GM19395 (cell line): Measurements from ENCODE around the gene MCOLN1.

Source experiments
- ATAC-seq: cut with Tn5 transposase; IDR thresholded peaks from one replicate; pipeline ENCODE4 v1.9.1; 2021; ENCODE audit warnings: mild to moderate bottlenecking, moderate library complexity; ENCODE audit not compliant: unreplicated experiment

MCOLN1 gene

GRCh38 chr19:7540761-7541474, 18.5 kb downstream of the MCOLN1 start:
- ATAC-seq: no peak

GRCh38 chr19:7541475-7541824, 19.0 kb downstream of the MCOLN1 start:
- no peak for ATAC-seq

- no peak for ATAC-seq
These were observed 19.5 kb downstream of the MCOLN1 start for GRCh38 chr19:7541828-7542443.

- ATAC-seq: no peak
These were observed 20.3 kb downstream of the MCOLN1 start for GRCh38 chr19:7542556-7543348.

- ATAC-seq: no peak
These were observed 22.2 kb downstream of the MCOLN1 start for GRCh38 chr19:7544626-7545025.

GRCh38 chr19:7545300-7545699, 22.9 kb downstream of the MCOLN1 start:
- no peak for ATAC-seq

- no peak for ATAC-seq
These were observed 23.5 kb downstream of the MCOLN1 start for GRCh38 chr19:7545904-7546303.

GRCh38 chr19:7547159-7547558, 24.7 kb downstream of the MCOLN1 start:
- ATAC-seq: no peak

- ATAC-seq: no peak
These were observed 27.2 kb downstream of the MCOLN1 start for GRCh38 chr19:7549429-7550148.

- ATAC-seq: no peak
These were observed 27.8 kb downstream of the MCOLN1 start for GRCh38 chr19:7550169-7550770.

- ATAC-seq: no peak
These were observed 28.8 kb downstream of the MCOLN1 start for GRCh38 chr19:7550987-7551761.

- ATAC-seq: no peak
These were observed 30.4 kb downstream of the MCOLN1 start for GRCh38 chr19:7552781-7553180.

- no peak for ATAC-seq
These were observed 32.1 kb downstream of the MCOLN1 start for GRCh38 chr19:7554565-7554964.

- ATAC-seq: no peak
These were observed 32.8 kb downstream of the MCOLN1 start for GRCh38 chr19:7554990-7555864.

- no peak for ATAC-seq
These were observed 34.4 kb downstream of the MCOLN1 start for GRCh38 chr19:7556696-7557315.

GRCh38 chr19:7558667-7559066, 36.2 kb downstream of the MCOLN1 start:
- no peak for ATAC-seq

GRCh38 chr19:7559102-7559501, 36.7 kb downstream of the MCOLN1 start:
- no peak for ATAC-seq

- no peak for ATAC-seq
These were observed 37.8 kb downstream of the MCOLN1 start for GRCh38 chr19:7560255-7560654.

GRCh38 chr19:7561325-7561724, 38.9 kb downstream of the MCOLN1 start:
- no peak for ATAC-seq
